Endothelial cell of umbilical vein (primary cell): ENCODE data around the gene CNTF. TPM values are rescaled to one million over a fixed set of nuclear protein-coding genes. Genes with fewer than 3 reads are reported as not detected.

Source experiments
- BruUV-seq: library from RNA; stranded (reverse); fragments of 400-500 nt; replicated peaks from 2 replicates; lab custom pipeline; 2021; lab: Mats Ljungman, UMichigan
- CTCF ChIA-PET: fragments of 300-600, 350-600 bp; sonication (Branson Sonifier 250); formaldehyde crosslinking; loops from one replicate; lab custom pipeline; 2021; ENCODE audit warnings: antibody characterized with exemption, inconsistent platforms; lab: Charles Lee
- POLR2A ChIA-PET: fragments of 300-600, 350-600 bp; sonication (Branson Sonifier 250); formaldehyde crosslinking; loops from one replicate; lab custom pipeline; 2021; ENCODE audit warnings: antibody characterized with exemption, inconsistent platforms; lab: Charles Lee
- DNase-seq: peaks from one replicate; pipeline ENCODE4 v3.0.0-alpha.2; 2011; ENCODE audit warnings: low read depth, low spot score
- FAIRE-seq: peaks from 2 replicates; lab custom pipeline; 2011; peaks lifted over from hg19 to GRCh38; lab: Jason Lieb, UNC
- H2AFZ ChIP-seq: 2 replicates; pipeline ENCODE4 v1.6.0; 2012; ENCODE audit warnings: low read depth, low read length, control low read depth, inconsistent platforms
- H3K27ac ChIP-seq: 2 replicates; pipeline ENCODE4 v1.5.1; 2011; ENCODE audit warnings: low read depth, mild to moderate bottlenecking, control low read depth, low read length, moderate library complexity; ENCODE audit not compliant: insufficient read depth
- H3K27me3 ChIP-seq, 2 experiments: 2 replicates each; pipeline versions ENCODE4 v1.6.0 to v1.6.1; 2011; ENCODE audit warnings: low read length in 2 of 2, mixed read lengths in 1 of 2; ENCODE audit not compliant: control insufficient read depth in 2 of 2, insufficient read depth in 2 of 2
- H3K36me3 ChIP-seq, 2 experiments: 2 replicates in 1 of 2; 3 replicates in 1 of 2; pipeline ENCODE4 v1.5.1; 2011; ENCODE audit warnings: low read length in 2 of 2, mild to moderate bottlenecking in 1 of 2, moderate library complexity in 1 of 2; ENCODE audit not compliant: control insufficient read depth in 2 of 2, insufficient read depth in 2 of 2; ENCODE audit errors: extremely low read depth in 1 of 2
- H3K4me1 ChIP-seq: 3 replicates; pipeline ENCODE4 v1.5.1; 2011; ENCODE audit warnings: mild to moderate bottlenecking, low read length; ENCODE audit not compliant: control insufficient read depth, insufficient read depth; ENCODE audit errors: extremely low read depth
- H3K4me2 ChIP-seq: 2 replicates; pipeline ENCODE4 v1.6.1; 2011; ENCODE audit warnings: low read length, control low read depth, mixed read lengths; ENCODE audit not compliant: insufficient read depth
- H3K4me3 ChIP-seq, 3 experiments: fragments of 200-600 bp in 1 of 3; sonication (generic), shearing (Covaris generic) in 1 of 3; replicated peaks in 1 of 3; 2 replicates each; pipeline ENCODE4 v1.5.1; 2011 to 2016; ENCODE audit warnings: control low read depth in 3 of 3, low read length in 3 of 3, mild to moderate bottlenecking in 2 of 3, inconsistent platforms in 1 of 3, low read depth in 1 of 3, moderate library complexity in 1 of 3; ENCODE audit not compliant: insufficient read depth in 1 of 3
- H3K79me2 ChIP-seq: 2 replicates; pipeline ENCODE4 v1.6.0; 2012; ENCODE audit warnings: low read length, inconsistent platforms; ENCODE audit not compliant: control insufficient read depth, insufficient read depth
- H3K9ac ChIP-seq: replicated peaks from 2 replicates; pipeline ENCODE3; 2011; ENCODE audit warnings: low read length, control low read depth; ENCODE audit not compliant: insufficient read depth; ENCODE audit errors: extremely low read depth
- H3K9me1 ChIP-seq: replicated peaks from 3 replicates; pipeline ENCODE4 v1.6.0; 2011; ENCODE audit warnings: mild to moderate bottlenecking, low read length; ENCODE audit not compliant: control insufficient read depth, insufficient read depth; ENCODE audit errors: extremely low read depth
- H3K9me3 ChIP-seq: replicated peaks from 2 replicates; pipeline ENCODE4 v1.5.1; 2012; ENCODE audit warnings: low read length, inconsistent platforms; ENCODE audit not compliant: control insufficient read depth, insufficient read depth
- H4K20me1 ChIP-seq: replicated peaks from 2 replicates; pipeline ENCODE3; 2011; ENCODE audit warnings: mild to moderate bottlenecking, low read length; ENCODE audit not compliant: control insufficient read depth, insufficient read depth; ENCODE audit errors: extremely low read depth
- EZH2 ChIP-seq: IDR thresholded peaks from 2 replicates; pipeline ENCODE4 v1.6.1; 2012; ENCODE audit warnings: borderline replicate concordance, low read depth, mild to moderate bottlenecking, moderate library complexity, low read length, inconsistent platforms; ENCODE audit not compliant: severe bottlenecking
- FOS ChIP-seq: IDR thresholded peaks from 2 replicates; pipeline ENCODE4 v1.6.1; 2011; ENCODE audit warnings: mild to moderate bottlenecking, low read length, moderate library complexity, borderline replicate concordance; ENCODE audit not compliant: insufficient read depth
- JUN ChIP-seq: IDR thresholded peaks from 2 replicates; pipeline ENCODE4 v1.6.1; 2011; ENCODE audit warnings: borderline replicate concordance, low read depth; ENCODE audit not compliant: insufficient read length, insufficient read depth
- MYC ChIP-seq: IDR thresholded peaks from one replicate; pipeline ENCODE4 v1.6.1; 2011; ENCODE audit warnings: mild to moderate bottlenecking, low read depth, low read length
- POLR2A ChIP-seq: IDR thresholded peaks from 2 replicates; pipeline ENCODE4 v1.6.1; 2012; ENCODE audit warnings: low read depth, mild to moderate bottlenecking, control low read depth, low read length
- POLR2AphosphoS5 ChIP-seq: IDR thresholded peaks from 2 replicates; pipeline ENCODE4 v1.6.1; 2012; ENCODE audit warnings: low read depth, mild to moderate bottlenecking, control low read depth, low read length, moderate library complexity; ENCODE audit not compliant: insufficient read depth
- dilution Hi-C: fragments of 300-500 bp; cut with MboI; formaldehyde crosslinking; loops from one replicate; pipeline ENCODE4 v1.15.0; 2019; ENCODE audit warnings: low sequenced_read_pairs; ENCODE audit not compliant: extremely low pct_ligation_motif_present
- intact Hi-C: fragments of 100-400 bp; cut with micrococcal nuclease; formaldehyde crosslinking; loops from one replicate; pipeline ENCODE4 v1.10.0; 2022
- polyA plus RNA-seq, 4 experiments: library from polyadenylated mRNA; depleted of rRNA in 3 of 4; stranded (reverse) in 3 of 4; unstranded in 1 of 4; fragments of >200 nt; gene quantifications; 2 replicates each; pipeline versions ENCODE4 v1.2.1 to v1.2.3, GENCODE V29; 2011 to 2012; ENCODE audit warnings: missing spikeins in 1 of 4
- total RNA-seq: library from RNA; stranded (reverse); gene quantifications from 2 replicates; pipeline ENCODE4 v1.2.3, GENCODE V29; 2021
- TF ChIP-seq, protein P1 (sequence below), 2 donors: IDR thresholded peaks; 1 replicate in 1 of 2; 2 replicates in 1 of 2; pipeline ENCODE4 v1.5.1; 2011; ENCODE audit warnings: low read length in 2 of 2, mild to moderate bottlenecking in 2 of 2, moderate library complexity in 2 of 2, control low read depth in 1 of 2, inconsistent platforms in 1 of 2, low read depth in 1 of 2; ENCODE audit not compliant: insufficient read depth in 1 of 2; ENCODE audit errors: extremely low read depth in 1 of 2
- TF ChIP-seq, protein P2 (sequence below): IDR thresholded peaks from 2 replicates; pipeline ENCODE4 v1.6.1; 2011; ENCODE audit not compliant: insufficient read depth, insufficient read length

The CNTF gene
- total and polyA plus RNA-seq, 2 donors (not counting 3 experiments of a cell fraction or from before 2014, with no cell fraction given) = 0.84 to 3.3 TPM

DNA sequence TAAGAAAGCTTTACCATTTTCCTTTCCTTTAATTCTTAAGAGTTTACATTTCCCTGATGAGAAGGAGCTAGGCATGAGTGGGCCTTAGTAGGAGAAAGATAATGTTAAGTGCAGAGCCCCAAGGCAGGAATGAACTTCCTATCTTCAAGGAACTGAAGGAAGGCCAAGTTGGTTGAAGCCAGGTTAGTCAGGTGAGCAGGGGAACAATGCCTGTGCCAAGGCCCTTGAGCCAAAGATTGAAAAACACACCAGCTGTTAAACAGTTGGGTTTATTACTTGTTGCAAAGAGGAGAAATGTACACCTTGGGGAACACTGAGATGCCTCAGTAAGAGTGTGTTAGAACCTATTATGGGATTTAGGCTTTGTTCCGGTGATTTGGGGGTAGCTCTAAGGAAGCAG, 10.0 kb downstream of the CNTF start:
- H3K4me1 ChIP-seq = peaks cover 5% of the 10 kb centered on the region
- no TSS peak for BruUV-seq
- TF ChIP-seq JUN (no peak), MYC (no peak), POLR2AphosphoS5 (no peak)
- TF ChIP-seq, protein P1, sequence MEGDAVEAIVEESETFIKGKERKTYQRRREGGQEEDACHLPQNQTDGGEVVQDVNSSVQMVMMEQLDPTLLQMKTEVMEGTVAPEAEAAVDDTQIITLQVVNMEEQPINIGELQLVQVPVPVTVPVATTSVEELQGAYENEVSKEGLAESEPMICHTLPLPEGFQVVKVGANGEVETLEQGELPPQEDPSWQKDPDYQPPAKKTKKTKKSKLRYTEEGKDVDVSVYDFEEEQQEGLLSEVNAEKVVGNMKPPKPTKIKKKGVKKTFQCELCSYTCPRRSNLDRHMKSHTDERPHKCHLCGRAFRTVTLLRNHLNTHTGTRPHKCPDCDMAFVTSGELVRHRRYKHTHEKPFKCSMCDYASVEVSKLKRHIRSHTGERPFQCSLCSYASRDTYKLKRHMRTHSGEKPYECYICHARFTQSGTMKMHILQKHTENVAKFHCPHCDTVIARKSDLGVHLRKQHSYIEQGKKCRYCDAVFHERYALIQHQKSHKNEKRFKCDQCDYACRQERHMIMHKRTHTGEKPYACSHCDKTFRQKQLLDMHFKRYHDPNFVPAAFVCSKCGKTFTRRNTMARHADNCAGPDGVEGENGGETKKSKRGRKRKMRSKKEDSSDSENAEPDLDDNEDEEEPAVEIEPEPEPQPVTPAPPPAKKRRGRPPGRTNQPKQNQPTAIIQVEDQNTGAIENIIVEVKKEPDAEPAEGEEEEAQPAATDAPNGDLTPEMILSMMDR (IDR thresholded peaks at IDR 0.05; ENCODE audit: extremely low read depth in 1 of 2, insufficient read depth in 1 of 2, low read depth in 1 of 2, low read length in 2 of 2) = no peak
- no peaks in the 10 kb centered on the region for H3K9me1 ChIP-seq
- POLR2A ChIA-PET = no interaction called here
- intact Hi-C loops (no loop called here), dilution Hi-C loops (no loop called here)
- no peaks in the 10 kb centered on the region for H4K20me1 ChIP-seq
- no peak overlapping the region for H3K9ac ChIP-seq
- no peak overlapping the region for H3K4me2 ChIP-seq
- no peaks in the 10 kb centered on the region for H3K79me2 ChIP-seq
- H2AFZ ChIP-seq = no peak overlapping the region
- FAIRE-seq (no peak), DNase-seq (no peak)
- H3K36me3 ChIP-seq = no peaks in the 10 kb centered on the region
- no peak overlapping the region for H3K27ac ChIP-seq
- H3K4me3 ChIP-seq = no peak overlapping the region
- no peaks in the 10 kb centered on the region for H3K27me3 ChIP-seq
- CTCF ChIA-PET = interaction anchor here (0.6 to 1.5 kb wide), 3 partner anchors 56 to 529 kb away, joined by 3 to 6 read pairs (median 6); no protein-coding TSS in a partner anchor
- H3K9me3 ChIP-seq = no peaks in the 10 kb centered on the region

- CTCF ChIA-PET = interaction anchor here (1.1 to 2.0 kb wide), 5 partner anchors 9 to 522 kb away, joined by 3 to 6 read pairs (median 4); no protein-coding TSS in a partner anchor
- H3K9ac ChIP-seq = no peak overlapping the region
- no peak overlapping the region for H3K4me3 ChIP-seq
- no peak for FAIRE-seq
- no peak overlapping the region for H3K27ac ChIP-seq
- TF ChIP-seq, protein P2, sequence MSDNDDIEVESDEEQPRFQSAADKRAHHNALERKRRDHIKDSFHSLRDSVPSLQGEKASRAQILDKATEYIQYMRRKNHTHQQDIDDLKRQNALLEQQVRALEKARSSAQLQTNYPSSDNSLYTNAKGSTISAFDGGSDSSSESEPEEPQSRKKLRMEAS = no peak
- TF ChIP-seq POLR2A = no peak
- TF ChIP-seq EZH2 = no peak
- no peak for TF ChIP-seq POLR2AphosphoS5
- no peak for TF ChIP-seq FOS
- DNase-seq = no peak
- dilution Hi-C loops = no loop called here
- no peak overlapping the region for H3K4me2 ChIP-seq
- no peaks in the 10 kb centered on the region for H3K9me3 ChIP-seq
- POLR2A ChIA-PET = no interaction called here
- H4K20me1 ChIP-seq = no peaks in the 10 kb centered on the region
- intact Hi-C loops = no loop called here
- H3K27me3 ChIP-seq = peaks cover 0 to 13% of the 10 kb centered on the region in 2 experiments
- no peak overlapping the region for H2AFZ ChIP-seq
- H3K9me1 ChIP-seq = no peaks in the 10 kb centered on the region
- H3K4me1 ChIP-seq = no peaks in the 10 kb centered on the region
- no peaks in the 10 kb centered on the region for H3K79me2 ChIP-seq
- H3K36me3 ChIP-seq = no peaks in the 10 kb centered on the region
- BruUV-seq = no TSS peak
Observed at GRCh38 chr11:58636587-58636986, 14.1 kb downstream of the CNTF start.
